ENCODE data around the gene TMSB10.
"Not testable (repeated sequence)": the region's sequence is repeated elsewhere in the genome, so short reads cannot be mapped to it uniquely, and the experiment has no call there.

TMSB10 gene

GRCh38 chr2:84904717-84905174 lies 710 bp upstream of the TMSB10 start:
- peak; percentile 44 for DNase-seq

- DNase-seq = no peak
Observed at GRCh38 chr2:84906108-84906899, 848 bp downstream of the TMSB10 start.

DNA sequence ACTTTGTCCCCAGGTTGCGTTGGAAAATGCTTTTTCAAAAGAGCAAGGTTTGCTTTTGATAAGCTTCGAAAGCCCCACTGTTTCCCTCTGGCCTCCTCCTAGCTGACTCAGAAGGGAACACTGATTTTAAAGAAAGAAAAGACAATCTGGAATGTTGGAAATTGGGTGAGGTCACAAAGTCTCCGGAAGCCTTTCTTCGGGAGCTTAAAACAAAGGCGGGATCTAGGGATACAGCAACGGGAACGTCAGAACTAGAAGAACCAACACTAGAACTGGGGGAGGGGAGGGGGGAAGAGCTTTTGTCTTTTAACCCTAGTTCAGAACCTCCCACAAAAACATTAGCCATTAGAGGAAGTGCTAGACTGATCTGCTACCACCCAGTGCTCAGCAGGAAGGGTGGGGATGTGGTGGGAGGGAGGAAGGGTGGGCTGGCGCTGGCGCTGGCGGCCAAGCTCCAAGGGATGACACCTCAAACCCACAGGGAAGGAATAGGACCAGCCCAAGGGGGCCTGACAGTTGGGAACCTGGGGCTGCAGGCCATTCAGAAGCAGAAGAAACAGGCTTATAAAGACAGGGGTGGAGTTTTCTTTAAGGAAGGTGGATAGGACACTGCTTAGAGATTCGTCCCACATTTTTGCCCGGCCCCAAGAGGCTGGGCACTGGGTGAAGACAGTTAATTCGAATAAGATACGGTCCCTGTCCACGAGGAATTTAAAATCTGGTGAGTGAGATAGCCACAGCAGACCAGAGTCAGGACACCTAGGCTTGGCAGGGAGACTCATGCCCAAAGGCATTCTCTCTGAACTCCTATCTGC lies 1.7 kb downstream of the TMSB10 start:
- peak; percentile 71 for DNase-seq

- no peak for DNase-seq
Observed at GRCh38 chr2:84908948-84909713, 3.7 kb downstream of the TMSB10 start.

GRCh38 chr2:84911135-84911678 lies 5.8 kb downstream of the TMSB10 start:
- no peak for DNase-seq

GRCh38 chr2:84912984-84913383 lies 7.5 kb downstream of the TMSB10 start:
- no peak for DNase-seq

GRCh38 chr2:84914334-84914733 lies 8.9 kb downstream of the TMSB10 start:
- DNase-seq = no peak

- not testable (repeated sequence) for DNase-seq
Observed at GRCh38 chr2:84915675-84916074, 10.2 kb downstream of the TMSB10 start.

DNA sequence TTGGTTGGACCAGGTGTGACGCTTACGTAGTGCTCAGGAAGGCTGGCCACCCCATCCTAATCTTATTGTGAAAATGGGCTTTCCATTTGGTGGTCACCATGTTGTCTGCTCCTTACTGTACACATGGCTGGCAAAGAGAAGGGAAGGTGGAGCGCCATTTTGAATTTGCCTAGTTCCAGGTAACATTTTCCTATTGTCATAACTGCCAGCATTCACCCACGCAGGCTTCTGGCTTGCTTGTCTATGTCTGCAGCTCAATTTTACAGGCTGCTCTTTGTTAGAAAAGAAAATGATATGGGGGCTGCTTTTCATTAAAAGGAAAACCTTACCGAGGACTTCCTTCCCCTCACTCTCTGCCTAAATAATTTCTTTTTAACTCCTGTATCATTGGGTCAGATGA lies 12.4 kb downstream of the TMSB10 start:
- DNase-seq = not testable (repeated sequence)

GRCh38 chr2:84918430-84918829 lies 13.0 kb downstream of the TMSB10 start:
- no peak for DNase-seq

DNA sequence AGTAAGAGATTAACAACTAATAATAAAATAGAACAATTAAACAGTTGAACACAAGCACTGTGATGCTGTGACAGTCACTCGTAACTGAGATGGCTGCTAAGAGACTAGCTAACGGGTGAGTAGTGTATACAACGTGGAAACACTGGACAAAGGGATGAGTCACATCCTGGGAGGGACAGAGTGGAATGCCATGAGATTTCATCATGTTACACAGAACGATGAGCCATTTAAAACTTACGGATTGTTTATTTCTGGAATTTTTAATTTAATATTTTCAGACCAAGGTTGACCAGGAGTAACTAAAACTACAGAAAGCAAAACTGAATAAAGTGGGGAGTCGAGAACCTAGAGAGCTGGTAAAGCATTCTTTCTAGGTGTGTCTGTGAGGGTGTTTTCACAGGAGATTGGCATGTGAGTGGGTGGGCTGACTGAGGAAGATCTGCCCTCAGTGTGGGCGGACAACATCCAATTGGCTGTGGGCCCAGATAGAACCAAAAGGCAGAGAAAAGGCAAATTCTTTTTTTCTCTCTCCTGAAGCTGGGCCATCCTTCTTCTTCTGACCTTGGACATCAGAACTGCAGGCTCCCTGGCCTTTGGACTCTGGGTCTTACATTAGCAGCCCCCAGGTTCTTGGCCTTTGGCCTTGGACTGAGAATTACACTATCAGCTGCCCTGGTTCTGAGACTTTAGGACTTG lies 14.6 kb downstream of the TMSB10 start:
- DNase-seq = peak; percentile 56

DNA sequence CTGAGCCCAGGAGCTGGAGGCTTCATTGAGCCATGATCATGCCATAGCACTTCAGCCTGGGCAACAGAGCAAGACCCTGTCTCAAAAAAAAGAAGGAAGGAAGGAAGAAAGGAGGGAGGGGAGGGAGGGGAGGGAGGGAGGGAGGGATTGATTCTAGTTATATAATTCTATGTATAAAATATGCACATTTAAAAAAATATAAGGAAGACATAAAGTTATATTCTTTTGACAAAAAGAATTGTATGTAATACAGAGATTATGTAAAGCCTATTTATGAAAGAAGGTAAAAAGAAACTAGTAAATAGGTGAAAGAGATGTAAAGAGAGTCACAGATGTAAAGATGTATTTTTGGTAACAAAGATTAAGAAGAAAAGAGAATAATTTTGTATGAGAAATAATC lies 17.6 kb downstream of the TMSB10 start:
- no peak for DNase-seq

- DNase-seq = peak; percentile 81
Observed at GRCh38 chr2:84924173-84925106, 19.0 kb downstream of the TMSB10 start.

GRCh38 chr2:84925336-84925723 lies 19.9 kb downstream of the TMSB10 start:
- no peak for DNase-seq

- peak; percentile 96 for DNase-seq
Observed at GRCh38 chr2:84925724-84926376, 20.4 kb downstream of the TMSB10 start.

DNA sequence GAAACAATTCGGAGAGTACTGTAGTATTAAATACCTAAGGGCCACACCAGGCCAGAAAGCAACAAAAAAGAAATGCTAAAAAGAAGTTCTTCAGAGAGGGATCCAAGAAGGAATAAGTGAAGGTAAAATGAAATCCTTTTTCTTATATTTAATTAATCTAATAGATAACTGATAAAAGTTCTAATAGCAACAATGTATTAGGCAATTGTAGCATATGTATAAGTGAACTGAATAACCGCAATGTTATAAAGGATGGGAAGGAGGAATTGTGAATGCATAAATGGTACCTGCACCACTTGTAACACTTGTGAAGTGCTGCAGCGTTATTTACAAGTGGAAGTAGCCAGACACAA lies 21.8 kb downstream of the TMSB10 start:
- DNase-seq = no peak

DNA sequence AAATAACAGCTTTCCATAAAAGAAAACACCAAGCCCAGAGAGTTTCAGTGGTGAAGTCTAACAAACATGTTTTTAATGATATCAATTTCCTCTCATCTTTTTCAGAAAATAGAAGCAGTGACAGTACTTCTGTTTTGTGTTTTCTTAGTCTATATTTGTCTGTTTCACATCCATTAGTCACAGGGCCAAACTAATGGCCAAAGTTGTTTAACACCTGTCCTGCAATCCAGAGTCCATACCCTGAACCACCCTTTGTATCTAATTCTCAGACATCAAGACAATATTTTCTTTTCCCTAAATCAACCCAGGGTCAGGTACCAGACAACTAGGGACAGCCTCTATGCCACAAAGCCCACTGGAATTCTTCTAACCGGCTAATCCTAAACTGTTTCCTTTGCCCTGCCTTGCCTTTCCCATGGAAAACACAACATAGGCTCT lies 25.9 kb downstream of the TMSB10 start:
- no peak for DNase-seq

- no peak for DNase-seq
Observed at GRCh38 chr2:84938194-84938879, 32.9 kb downstream of the TMSB10 start.

DNA sequence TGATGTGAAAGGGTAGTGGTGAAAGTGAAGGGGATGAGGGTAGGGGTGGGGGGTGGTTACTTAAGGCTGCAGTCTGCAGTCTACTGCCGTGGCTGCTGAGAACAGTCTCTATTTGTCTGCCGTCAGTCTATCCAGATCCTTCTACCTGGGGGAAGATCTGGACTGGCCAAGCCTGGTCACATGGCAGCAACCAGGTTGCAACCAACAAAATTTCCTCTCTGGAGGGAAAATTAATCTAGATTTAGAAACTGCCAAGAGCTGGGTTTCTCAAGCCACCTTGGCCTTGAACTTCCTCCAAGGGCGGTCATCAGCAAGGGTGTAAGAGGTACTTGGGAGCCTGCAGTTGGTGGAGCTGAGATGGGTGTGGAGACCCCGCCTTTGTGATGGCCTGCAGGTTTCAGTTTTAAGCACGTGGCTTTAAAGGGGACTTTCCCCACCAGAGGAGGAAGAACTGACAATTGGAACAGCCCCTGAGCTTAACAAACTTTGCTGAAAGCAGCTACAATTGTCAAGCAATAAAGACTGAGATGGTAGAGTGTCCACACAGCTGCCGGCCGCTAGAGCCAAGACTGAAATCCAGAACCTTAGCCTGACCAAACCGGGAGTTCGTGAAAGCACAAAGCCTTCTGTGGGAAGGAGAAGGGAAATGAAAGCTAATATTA lies 34.1 kb downstream of the TMSB10 start:
- peak; percentile 69 for DNase-seq

- DNase-seq = no peak
Observed at GRCh38 chr2:84940088-84940470, 34.6 kb downstream of the TMSB10 start.

Measured in hematopoietic multipotent progenitor cell treated with erythropoietin and hydrocortisone succinate and interleukin-3 and kit ligand, for 8 days (in vitro differentiated cells).